Measurements from ENCODE around the gene USP4.
"Not testable (repeated sequence)": the region's sequence is repeated elsewhere in the genome, so short reads cannot be mapped to it uniquely, and the experiment has no call there.

The USP4 gene

GRCh38 chr3:49255718-49256511 is 83.9 kb downstream of the USP4 start:
- Mint-ChIP-seq H3K4me1 (peaks cover 22% of the 10 kb centered on the region), H3K27ac (peak overlapping the region in 2 of 3 experiments; percentile 70 to 76), H3K9me3 (no peaks in the 10 kb centered on the region), H3K4me3 (no peak overlapping the region), H3K36me3 (ENCODE audit: low read depth) (no peaks in the 10 kb centered on the region), H3K27me3 (ENCODE audit: low read depth) (peaks cover 4% of the 10 kb centered on the region)
- TF ChIP-seq CTCF (IDR thresholded peaks at IDR 0.05; ENCODE audit: unreplicated experiment in 3 of 3), result no peak

GRCh38 chr3:49255112-49255511 is 84.7 kb downstream of the USP4 start:
- no peaks in the 10 kb centered on the region for H3K9me3 Mint-ChIP-seq
- TF ChIP-seq CTCF (IDR thresholded peaks at IDR 0.05; ENCODE audit: unreplicated experiment in 3 of 3), result no peak
- peaks cover 18% of the 10 kb centered on the region for H3K4me1 Mint-ChIP-seq
- H3K4me3 Mint-ChIP-seq, result no peak overlapping the region
- no peaks in the 10 kb centered on the region for H3K36me3 Mint-ChIP-seq (ENCODE audit: low read depth)
- H3K27ac Mint-ChIP-seq, result peak overlapping the region in 2 of 3 experiments; percentile 41 to 59
- peaks cover 4% of the 10 kb centered on the region for H3K27me3 Mint-ChIP-seq (ENCODE audit: low read depth)

- Mint-ChIP-seq H3K27ac (peak overlapping the region in 1 of 3 experiments; percentile 20), H3K27me3 (ENCODE audit: low read depth) (peaks cover 4% of the 10 kb centered on the region), H3K36me3 (ENCODE audit: low read depth) (no peaks in the 10 kb centered on the region), H3K4me3 (no peak overlapping the region), H3K4me1 (peaks cover 18% of the 10 kb centered on the region), H3K9me3 (no peaks in the 10 kb centered on the region)
- TF ChIP-seq CTCF (IDR thresholded peaks at IDR 0.05; ENCODE audit: unreplicated experiment in 3 of 3), result no peak
Observed at GRCh38 chr3:49253512-49253911, 86.3 kb downstream of the USP4 start.

- peak overlapping the region in 2 of 3 experiments; percentile 20 to 49 for H3K27ac Mint-ChIP-seq
- H3K36me3 Mint-ChIP-seq (ENCODE audit: low read depth), result no peaks in the 10 kb centered on the region
- no peaks in the 10 kb centered on the region for H3K27me3 Mint-ChIP-seq (ENCODE audit: low read depth)
- H3K9me3 Mint-ChIP-seq, result no peaks in the 10 kb centered on the region
- TF ChIP-seq CTCF (IDR thresholded peaks at IDR 0.05; ENCODE audit: unreplicated experiment in 3 of 3), result no peak
- no peak overlapping the region for H3K4me3 Mint-ChIP-seq
- no peaks in the 10 kb centered on the region for H3K4me1 Mint-ChIP-seq
Observed at GRCh38 chr3:49248840-49249227, 91.0 kb downstream of the USP4 start.

GRCh38 chr3:49244581-49245205 is 95.2 kb downstream of the USP4 start:
- TF ChIP-seq CTCF (IDR thresholded peaks at IDR 0.05; ENCODE audit: unreplicated experiment in 3 of 3), result no peak
- Mint-ChIP-seq H3K4me1 (no peaks in the 10 kb centered on the region), H3K4me3 (no peak overlapping the region), H3K9me3 (no peaks in the 10 kb centered on the region), H3K27me3 (ENCODE audit: low read depth) (no peaks in the 10 kb centered on the region), H3K27ac (no peak overlapping the region), H3K36me3 (ENCODE audit: low read depth) (no peaks in the 10 kb centered on the region)

- not testable (repeated sequence) for H3K27me3 Mint-ChIP-seq (ENCODE audit: low read depth); H3K9me3 Mint-ChIP-seq; H3K4me1 Mint-ChIP-seq; H3K4me3 Mint-ChIP-seq; H3K27ac Mint-ChIP-seq; H3K36me3 Mint-ChIP-seq (ENCODE audit: low read depth)
Observed at GRCh38 chr3:49240091-49240490, 99.8 kb downstream of the USP4 start.
